GM18507 (cell line): ENCODE measurements around the gene BMP4.

Experiments used
- DNase-seq: peaks from one replicate; pipeline ENCODE4 v3.0.0; 2011; ENCODE audit warnings: low read depth; ENCODE audit not compliant: insufficient read length; ENCODE audit errors: extremely low spot score
- FAIRE-seq: peaks from 2 replicates; lab custom pipeline; 2011; peaks lifted over from hg19 to GRCh38; lab: Jason Lieb, UNC

BMP4 gene

DNA sequence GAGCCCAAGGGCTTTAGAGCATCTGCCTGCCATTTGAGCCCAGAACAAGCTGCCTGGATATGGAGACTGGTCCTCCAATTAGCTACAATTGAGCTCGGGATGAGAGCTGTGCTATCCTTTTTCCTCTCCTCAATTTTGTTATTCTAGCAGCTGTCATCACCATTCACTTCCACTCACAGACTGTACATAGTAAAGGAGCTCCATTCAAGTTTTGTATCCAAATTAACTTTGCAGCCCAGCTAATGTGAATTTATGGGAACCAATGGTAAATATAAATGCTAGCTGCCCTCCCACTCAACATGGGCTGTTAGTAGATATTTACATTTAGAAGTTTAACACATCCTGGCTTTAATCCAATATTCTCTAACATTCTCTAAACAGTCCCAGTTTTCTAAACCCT is 44.6 kb downstream of the BMP4 start:
- FAIRE-seq (no peak), DNase-seq (no peak)

DNA sequence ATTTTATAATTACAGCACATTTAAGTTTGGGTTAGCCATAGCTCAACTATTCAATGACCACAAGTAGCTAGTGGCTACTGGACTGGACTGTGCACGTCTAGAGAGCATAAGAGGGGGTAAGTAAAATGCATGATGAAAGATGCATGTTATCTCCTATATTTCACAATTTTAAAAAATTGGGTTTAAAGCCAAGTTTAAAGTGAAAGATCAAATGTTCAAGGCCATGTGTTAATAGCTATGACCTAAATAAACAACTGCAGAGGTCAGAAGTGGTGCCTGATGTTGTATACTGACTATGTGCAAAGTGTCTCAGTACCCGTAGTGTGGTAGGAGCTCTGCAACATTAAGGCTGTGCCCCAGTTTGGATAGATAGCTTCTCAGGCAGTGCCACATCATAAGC is 48.2 kb downstream of the BMP4 start:
- DNase-seq (no peak), FAIRE-seq (no peak)

DNA sequence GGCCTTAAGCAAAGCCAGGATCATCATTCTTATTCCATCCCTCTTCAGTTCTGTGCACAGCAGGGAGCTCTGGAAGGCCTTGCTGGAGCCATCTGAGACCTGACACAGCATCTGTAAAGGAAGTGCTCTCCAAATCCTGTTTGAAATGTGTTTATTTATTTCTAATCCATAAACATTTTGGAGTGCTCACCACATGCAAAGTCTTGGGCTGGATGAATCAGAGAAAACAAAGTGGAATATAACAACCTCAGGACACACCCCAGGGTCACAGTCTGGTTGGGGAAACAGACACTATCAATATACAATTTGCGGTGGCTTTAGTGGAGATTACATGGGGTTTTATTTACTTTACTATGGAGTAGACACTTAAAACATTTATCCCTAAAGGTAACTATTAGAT is 54.3 kb downstream of the BMP4 start:
- no peak for FAIRE-seq
- no peak for DNase-seq

DNA sequence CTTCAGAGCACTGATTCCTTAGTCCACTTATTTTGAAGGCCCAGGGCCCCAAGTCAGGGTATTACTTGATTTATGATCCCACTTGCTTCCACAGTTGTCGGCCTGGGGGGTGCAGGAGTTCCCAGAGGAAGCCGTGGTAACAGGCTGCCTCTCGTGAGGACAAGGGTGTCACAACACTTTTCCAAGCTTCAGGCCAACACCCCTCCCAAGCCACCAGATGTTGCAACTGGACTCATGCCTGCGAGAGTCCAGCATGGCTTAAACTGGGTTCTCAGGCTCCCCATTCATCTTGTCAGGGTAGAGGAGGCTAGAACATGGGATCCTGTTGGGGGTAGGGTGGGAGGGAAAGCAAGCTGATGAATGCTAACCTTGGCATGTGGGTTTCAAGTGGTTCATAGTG is 56.1 kb downstream of the BMP4 start:
- FAIRE-seq (no peak), DNase-seq (no peak)
